Sigmoid colon (tissue), 7 donors: ENCODE data around the gene SYNE2. TPM values are rescaled to one million over a fixed set of nuclear protein-coding genes. Genes with fewer than 3 reads are reported as not detected.
A peak's percentile ranks its signal among the peaks of the same experiment; 100 is the strongest.
"Not testable (repeated sequence)": the region's sequence is repeated elsewhere in the genome, so short reads cannot be mapped to it uniquely, and the experiment has no call there.

Experiments used
- DNase-seq: peaks from one replicate; pipeline ENCODE4 v3.0.0-alpha.2; 2019
- H3K27ac ChIP-seq, 4 donors: fragments of 200-600 bp; sonication (generic); one replicate each; pipeline ENCODE4 v1.5.1; 2016 to 2019; ENCODE audit warnings: mild to moderate bottlenecking in 1 of 4
- H3K27me3 ChIP-seq, 3 donors: fragments of 200-600 bp; sonication (generic); one replicate each; pipeline ENCODE4 v1.5.1; 2019; ENCODE audit warnings: mild to moderate bottlenecking in 1 of 3
- H3K36me3 ChIP-seq, 4 donors: fragments of 200-600 bp; sonication (generic); one replicate each; pipeline ENCODE4 v1.5.1; 2016 to 2019
- H3K4me1 ChIP-seq, 4 donors: fragments of 200-600 bp; sonication (generic); one replicate each; pipeline ENCODE4 v1.5.1; 2017 to 2019
- H3K4me3 ChIP-seq, 4 donors: fragments of 200-600 bp; sonication (generic); one replicate each; pipeline ENCODE4 v1.5.1; 2017 to 2019; ENCODE audit warnings: mild to moderate bottlenecking in 2 of 4, moderate library complexity in 1 of 4
- H3K9me3 ChIP-seq, 4 donors: fragments of 200-600 bp in 3 of 4; sonication (generic) in 3 of 4; one replicate each; pipeline versions ENCODE4 v1.5.1 to v1.6.1; 2013 to 2019
- CTCF ChIP-seq, 4 experiments: fragments of 450-650 bp in 3 of 4; fragments of 200-600 bp in 1 of 4; IDR thresholded peaks; one replicate each; pipeline ENCODE4 v1.5.1; 2016 to 2019; ENCODE audit warnings: antibody characterized with exemption in 4 of 4, mild to moderate bottlenecking in 3 of 4, moderate library complexity in 2 of 4
- EP300 ChIP-seq, 4 donors: sonication (generic); formaldehyde crosslinking; IDR thresholded peaks; one replicate each; pipeline ENCODE4 v1.6.1; 2017; ENCODE audit warnings: antibody characterized with exemption in 4 of 4
- POLR2A ChIP-seq, 2 donors: fragments of 450-650 bp; IDR thresholded peaks; one replicate each; pipeline ENCODE4 v1.6.1; 2016; ENCODE audit warnings: antibody characterized with exemption in 2 of 2, mild to moderate bottlenecking in 2 of 2, moderate library complexity in 2 of 2
- POLR2AphosphoS5 ChIP-seq, 4 donors: sonication (generic); formaldehyde crosslinking; IDR thresholded peaks; one replicate each; pipeline ENCODE4 v1.6.1; 2017; ENCODE audit warnings: antibody characterized with exemption in 4 of 4
- WGBS, 2 donors: extraction: QIAGEN DNeasy Blood & Tissue Kit; methylation state at CpG; one replicate each; pipeline ENCODE4 v1.1.7; 2013; 5-methylcytosine and 5-hydroxymethylcytosine counted together
- intact Hi-C: fragments of 100-400 bp; cut with DNase I; formaldehyde crosslinking; loops from one replicate; pipeline ENCODE4 v1.15.1; 2023
- polyA plus RNA-seq, 3 donors: library from polyadenylated mRNA; stranded (reverse); fragments of 200-250 nt; gene quantifications; one replicate each; pipeline ENCODE4 v1.2.3, GENCODE V29; 2013
- total RNA-seq, 4 donors: library from RNA; depleted of rRNA; stranded (reverse); fragments of >200 nt; gene quantifications; one replicate each; pipeline ENCODE4 v1.1.0, GENCODE V29; 2016
- donor health status: healthy with polysubstance abuse.
- donor health status: Bipolar disorder and iron deficiency.
- donor health status: healthy.

SYNE2 gene
- total and polyA plus RNA-seq, 7 donors = 25.8 to 70.6 (median 54.6) TPM

- no peak overlapping the region for H3K27ac ChIP-seq
- 93 to 98% methylated on average over 7 of the region's 7 CpGs for WGBS, 2 donors
- H3K4me1 ChIP-seq = peaks cover 0 to 13% (median 0%) of the 10 kb centered on the region in 4 donors
- TF ChIP-seq CTCF (IDR thresholded peaks at IDR 0.05) (no peak), POLR2AphosphoS5 (IDR thresholded peaks at IDR 0.05) (no peak), POLR2A (IDR thresholded peaks at IDR 0.05) (no peak), EP300 (IDR thresholded peaks at IDR 0.05) (no peak)
- H3K36me3 ChIP-seq = peaks cover 0 to 33% (median 12%) of the 10 kb centered on the region in 4 donors
- H3K27me3 ChIP-seq = no peaks in the 10 kb centered on the region
- no peaks in the 10 kb centered on the region for H3K9me3 ChIP-seq
- no peak for DNase-seq
- H3K4me3 ChIP-seq = no peak overlapping the region
- intact Hi-C loops = no loop called here
Observed at GRCh38 chr14:64208261-64208660, 355.5 kb downstream of the SYNE2 start.

GRCh38 chr14:64208981-64209380 is 356.2 kb downstream of the SYNE2 start:
- H3K27ac ChIP-seq = peak overlapping the region in 3 of 4 donors; percentile 35 to 49 (median 47)
- TF ChIP-seq POLR2AphosphoS5 (IDR thresholded peaks at IDR 0.05) (no peak), CTCF (IDR thresholded peaks at IDR 0.05) (no peak), EP300 (IDR thresholded peaks at IDR 0.05) (no peak), POLR2A (IDR thresholded peaks at IDR 0.05) (no peak)
- no peaks in the 10 kb centered on the region for H3K9me3 ChIP-seq
- H3K27me3 ChIP-seq = no peaks in the 10 kb centered on the region
- intact Hi-C loops = no loop called here
- H3K36me3 ChIP-seq = peaks cover 0 to 40% (median 16%) of the 10 kb centered on the region in 4 donors
- no peak overlapping the region for H3K4me3 ChIP-seq
- H3K4me1 ChIP-seq = peaks cover 0 to 13% (median 0%) of the 10 kb centered on the region in 4 donors
- no peak for DNase-seq
- 80 to 86% methylated on average over 10 of the region's 10 CpGs for WGBS, 2 donors

DNA sequence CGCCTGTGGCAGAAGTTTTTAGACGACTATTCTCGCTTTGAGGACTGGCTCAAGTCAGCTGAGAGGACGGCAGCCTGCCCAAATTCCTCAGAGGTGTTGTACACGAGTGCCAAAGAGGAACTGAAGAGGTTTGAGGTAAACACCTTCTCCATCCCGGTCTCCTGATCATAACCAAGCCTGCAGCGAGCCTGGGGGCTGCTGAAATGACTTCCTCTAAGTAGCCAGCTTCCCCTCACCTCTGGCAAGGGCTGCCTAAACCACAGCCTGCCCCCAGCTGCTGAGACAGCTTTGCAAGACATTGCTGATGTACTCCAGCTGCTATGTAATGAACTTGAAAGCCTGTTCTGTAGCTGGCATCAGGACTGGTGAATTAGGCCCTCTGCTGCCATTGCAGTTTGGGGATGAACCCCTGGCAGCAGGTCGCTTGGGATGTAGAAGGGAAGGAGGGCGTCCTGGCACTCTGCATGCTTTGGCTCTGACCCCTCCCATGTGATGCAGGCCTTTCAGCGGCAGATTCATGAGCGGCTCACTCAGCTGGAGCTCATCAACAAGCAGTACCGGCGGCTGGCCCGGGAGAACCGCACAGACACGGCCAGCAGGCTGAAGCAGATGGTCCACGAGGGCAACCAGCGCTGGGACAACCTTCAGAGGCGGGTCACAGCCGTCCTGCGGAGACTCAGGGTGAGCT is 356.8 kb downstream of the SYNE2 start:
- no peak for TF ChIP-seq POLR2A (IDR thresholded peaks at IDR 0.05)
- peak; percentile 7 to 73 (median 53) for TF ChIP-seq POLR2AphosphoS5 (IDR thresholded peaks at IDR 0.05)
- Histone ChIP-seq H3K36me3 (peaks cover 0 to 46% (median 19%) of the 10 kb centered on the region in 4 donors), H3K4me3 (no peak overlapping the region), H3K4me1 (peaks cover 0 to 13% (median 0%) of the 10 kb centered on the region in 4 donors), H3K27me3 (no peaks in the 10 kb centered on the region), H3K27ac (peak overlapping the region; percentile 35 to 49 (median 46)), H3K9me3 (no peaks in the 10 kb centered on the region)
- peak; percentile 86 for DNase-seq
- intact Hi-C loops = no loop called here
- 58 to 81% methylated on average over 21 of the region's 21 CpGs for WGBS, 2 donors

DNA sequence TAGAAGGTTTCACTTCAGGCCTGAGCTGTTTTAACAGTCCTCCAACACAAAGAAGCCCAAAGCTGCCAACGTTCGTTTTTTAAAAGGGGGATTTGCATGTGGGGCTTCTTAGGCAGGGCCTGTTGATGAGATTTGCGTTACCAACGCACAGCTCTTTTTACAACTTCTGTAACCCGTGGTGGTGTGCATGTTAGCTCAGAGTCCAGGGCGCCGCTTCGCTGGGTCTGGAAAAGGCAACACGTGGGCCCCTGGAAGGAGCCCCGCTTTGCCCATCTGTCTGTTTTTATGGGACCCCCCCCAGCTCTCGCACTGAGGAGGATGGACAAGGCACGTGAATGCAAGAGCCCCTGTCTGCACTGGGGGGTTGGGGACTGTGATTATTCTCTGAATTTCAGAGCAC is 357.4 kb downstream of the SYNE2 start:
- peaks cover 0 to 13% (median 0%) of the 10 kb centered on the region in 4 donors for H3K4me1 ChIP-seq
- H3K9me3 ChIP-seq = no peaks in the 10 kb centered on the region
- no peaks in the 10 kb centered on the region for H3K27me3 ChIP-seq
- peak overlapping the region in 3 of 4 donors; percentile 35 to 49 (median 47) for H3K27ac ChIP-seq
- TF ChIP-seq EP300 (IDR thresholded peaks at IDR 0.05) (no peak), POLR2AphosphoS5 (IDR thresholded peaks at IDR 0.05) (no peak), CTCF (IDR thresholded peaks at IDR 0.05) (no peak), POLR2A (IDR thresholded peaks at IDR 0.05) (no peak)
- DNase-seq = no peak
- 87% methylated on average over 12 of the region's 12 CpGs for WGBS, 2 donors
- intact Hi-C loops = no loop called here
- no peak overlapping the region for H3K4me3 ChIP-seq
- peaks cover 0 to 52% (median 20%) of the 10 kb centered on the region in 4 donors for H3K36me3 ChIP-seq

GRCh38 chr14:64210912-64211311 is 358.1 kb downstream of the SYNE2 start:
- intact Hi-C loops, DNase-seq, H3K27me3 ChIP-seq, H3K27ac ChIP-seq, H3K4me3 ChIP-seq, H3K9me3 ChIP-seq: not testable (repeated sequence)
- peaks cover 0 to 13% (median 0%) of the 10 kb centered on the region in 4 donors for H3K4me1 ChIP-seq
- 90 to 92% methylated on average over 6 of the region's 6 CpGs for WGBS, 2 donors
- H3K36me3 ChIP-seq = peaks cover 0 to 59% (median 20%) of the 10 kb centered on the region in 4 donors
